GM21526 (cell line): ENCODE data around the gene ANKRD18B.
"Not testable (repeated sequence)": the region's sequence is repeated elsewhere in the genome, so short reads cannot be mapped to it uniquely, and the experiment has no call there.

Experiments used
- ATAC-seq: cut with Tn5 transposase; IDR thresholded peaks from one replicate; pipeline ENCODE4 v1.9.1; 2021; ENCODE audit warnings: moderate library complexity; ENCODE audit not compliant: unreplicated experiment, low FRiP score

The ANKRD18B gene

GRCh38 chr9:33528069-33528468 lies 4.0 kb downstream of the ANKRD18B start:
- ATAC-seq = not testable (repeated sequence)

- ATAC-seq = not testable (repeated sequence)
Measured at GRCh38 chr9:33533958-33534357, 9.9 kb downstream of the ANKRD18B start.

GRCh38 chr9:33535541-33535940 lies 11.5 kb downstream of the ANKRD18B start:
- ATAC-seq = no peak

GRCh38 chr9:33543463-33543862 lies 19.4 kb downstream of the ANKRD18B start:
- not testable (repeated sequence) for ATAC-seq

- not testable (repeated sequence) for ATAC-seq
Measured at GRCh38 chr9:33545715-33546114, 21.7 kb downstream of the ANKRD18B start.

DNA sequence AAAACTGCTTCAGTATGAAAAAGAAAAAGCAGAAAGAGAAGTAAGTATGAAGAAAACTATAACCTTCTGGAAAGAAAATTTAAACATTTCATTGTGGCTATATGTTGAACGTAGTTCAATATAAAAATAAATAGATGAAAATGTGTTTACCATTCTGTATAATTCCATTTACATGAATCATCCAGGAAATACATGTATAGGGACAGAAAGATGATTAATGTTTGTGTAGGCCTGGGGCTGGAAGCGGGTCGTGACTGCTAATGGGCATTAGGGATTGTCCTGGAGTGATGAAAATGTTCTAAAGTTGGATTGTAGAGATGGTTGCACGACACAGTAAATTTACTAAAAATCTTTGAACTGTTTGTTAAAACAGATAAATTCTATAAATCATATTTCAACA lies 24.8 kb downstream of the ANKRD18B start:
- not testable (repeated sequence) for ATAC-seq

DNA sequence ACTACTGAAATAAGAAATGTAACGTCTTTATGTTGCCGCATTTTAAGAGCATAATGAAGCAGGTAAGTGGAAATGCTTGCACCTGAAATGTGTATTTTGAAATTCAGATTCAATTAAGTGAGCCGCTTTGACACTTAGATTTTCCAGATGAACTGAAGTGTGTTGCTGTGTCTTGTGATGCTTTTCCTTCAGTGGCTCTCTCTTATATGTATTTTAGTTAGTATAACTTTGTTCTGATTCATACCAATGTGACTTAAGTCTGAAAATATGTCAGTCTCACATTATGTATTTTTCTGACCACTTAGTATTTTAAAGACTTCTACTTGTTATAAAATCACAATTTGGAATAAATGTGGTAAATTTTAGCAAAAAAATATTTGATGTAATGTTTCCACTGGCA lies 25.4 kb downstream of the ANKRD18B start:
- not testable (repeated sequence) for ATAC-seq

- ATAC-seq = not testable (repeated sequence)
Measured at GRCh38 chr9:33551183-33551582, 27.1 kb downstream of the ANKRD18B start.

DNA sequence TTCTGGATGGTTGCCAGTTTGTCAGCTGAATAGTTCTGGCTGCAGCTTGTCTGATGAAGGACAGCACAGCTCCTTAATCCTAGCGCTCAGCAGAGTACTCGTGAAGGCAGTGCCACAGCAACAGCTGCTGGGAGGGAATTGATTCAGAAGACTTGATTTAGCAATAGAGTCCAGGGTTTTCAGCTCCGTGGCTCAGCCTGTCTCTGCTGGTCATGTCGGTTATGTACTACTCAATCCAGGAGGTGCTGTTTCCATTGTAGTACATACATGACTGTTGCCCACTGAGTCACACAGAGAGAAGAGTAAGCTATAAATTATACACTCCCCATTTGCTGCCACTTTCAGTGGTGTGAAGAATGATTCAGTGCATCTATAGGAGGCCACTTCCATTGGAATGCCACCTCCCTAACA lies 28.3 kb downstream of the ANKRD18B start:
- not testable (repeated sequence) for ATAC-seq

GRCh38 chr9:33560217-33560616 lies 36.2 kb downstream of the ANKRD18B start:
- ATAC-seq = not testable (repeated sequence)

- ATAC-seq = not testable (repeated sequence)
Measured at GRCh38 chr9:33562196-33562595, 38.1 kb downstream of the ANKRD18B start.

DNA sequence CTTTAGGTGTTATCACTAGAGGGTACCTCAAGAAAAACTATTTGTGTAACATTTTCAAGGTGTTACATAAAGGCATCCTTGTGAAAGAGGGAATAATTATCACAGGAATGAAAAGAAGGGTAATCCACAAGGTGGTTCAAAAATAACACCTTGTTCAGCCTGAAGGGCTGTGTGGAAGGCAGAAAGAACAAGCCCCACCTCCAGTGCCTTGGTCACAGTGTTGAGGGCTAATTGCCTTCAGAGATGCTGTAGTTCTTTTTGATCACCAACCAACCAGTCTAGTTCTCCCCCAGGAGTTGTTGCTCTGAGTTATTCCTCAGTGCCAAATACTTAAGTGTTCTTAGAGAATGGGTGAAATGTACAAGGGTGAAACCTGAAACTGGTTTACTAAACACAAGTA lies 43.7 kb downstream of the ANKRD18B start:
- ATAC-seq = not testable (repeated sequence)

GRCh38 chr9:33577786-33578185 lies 53.7 kb downstream of the ANKRD18B start:
- ATAC-seq = not testable (repeated sequence)

GRCh38 chr9:33579996-33580395 lies 55.9 kb downstream of the ANKRD18B start:
- not testable (repeated sequence) for ATAC-seq

DNA sequence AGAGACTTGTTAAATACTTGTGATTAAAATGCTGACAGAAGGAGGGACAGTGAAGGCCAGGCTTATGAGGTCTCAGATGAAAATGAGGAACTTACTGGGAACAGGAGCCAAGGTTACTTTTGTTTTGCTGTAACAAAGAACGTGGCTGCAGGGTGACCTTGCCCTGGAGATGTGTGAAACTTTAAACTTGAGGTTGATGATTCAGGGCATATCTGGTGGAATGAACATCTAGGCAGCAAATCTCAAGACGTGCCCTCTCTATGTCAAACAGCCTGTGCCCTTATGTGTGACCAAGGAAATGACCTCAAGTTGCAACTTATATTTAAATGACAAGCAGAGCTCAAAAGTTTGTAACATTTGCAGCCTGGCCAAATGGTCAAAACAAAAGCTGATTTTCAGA lies 58.6 kb downstream of the ANKRD18B start:
- not testable (repeated sequence) for ATAC-seq

- not testable (repeated sequence) for ATAC-seq
Measured at GRCh38 chr9:33586128-33586527, 62.1 kb downstream of the ANKRD18B start.

DNA sequence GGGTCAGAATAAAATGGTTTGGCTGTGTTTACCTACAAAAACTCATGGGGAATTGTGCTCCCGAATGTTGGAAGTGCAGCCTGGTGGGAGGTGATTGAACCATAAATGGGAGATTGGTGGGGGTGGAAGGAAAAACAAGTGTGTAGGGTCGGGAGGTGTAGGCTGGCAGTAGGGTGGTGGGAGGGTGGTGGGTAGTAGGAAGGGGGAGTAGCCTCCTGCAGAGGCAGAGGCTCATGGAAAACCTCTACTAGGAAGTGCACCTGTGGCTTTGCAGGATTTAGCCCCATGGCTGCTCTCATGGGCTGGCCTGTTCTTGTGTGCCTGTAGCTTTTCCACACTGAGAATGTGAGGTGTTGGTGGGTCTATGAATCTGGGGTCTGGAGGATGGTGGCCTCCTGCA lies 63.7 kb downstream of the ANKRD18B start:
- ATAC-seq = not testable (repeated sequence)

GRCh38 chr9:33588876-33589275 lies 64.8 kb downstream of the ANKRD18B start:
- ATAC-seq = not testable (repeated sequence)

DNA sequence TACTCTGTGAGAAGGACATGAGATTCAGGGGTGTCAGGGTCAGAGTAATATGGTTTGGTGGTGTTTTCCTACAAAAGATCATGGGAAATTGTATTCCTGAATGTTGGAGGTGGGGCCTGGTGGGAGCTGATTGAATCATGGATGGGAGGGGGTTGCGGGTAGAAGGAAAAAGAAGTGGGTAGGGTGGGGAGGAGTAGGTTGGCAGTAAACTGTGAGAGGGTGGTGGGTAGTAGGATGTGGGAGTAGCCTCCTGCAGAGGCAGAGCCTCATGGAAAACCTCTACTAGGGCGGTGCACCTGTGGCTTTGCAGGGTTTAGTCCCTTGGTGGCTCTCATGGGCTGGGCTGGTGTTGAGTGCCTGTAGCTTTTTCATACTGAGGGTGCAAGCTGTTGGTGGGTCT lies 66.8 kb downstream of the ANKRD18B start:
- not testable (repeated sequence) for ATAC-seq

DNA sequence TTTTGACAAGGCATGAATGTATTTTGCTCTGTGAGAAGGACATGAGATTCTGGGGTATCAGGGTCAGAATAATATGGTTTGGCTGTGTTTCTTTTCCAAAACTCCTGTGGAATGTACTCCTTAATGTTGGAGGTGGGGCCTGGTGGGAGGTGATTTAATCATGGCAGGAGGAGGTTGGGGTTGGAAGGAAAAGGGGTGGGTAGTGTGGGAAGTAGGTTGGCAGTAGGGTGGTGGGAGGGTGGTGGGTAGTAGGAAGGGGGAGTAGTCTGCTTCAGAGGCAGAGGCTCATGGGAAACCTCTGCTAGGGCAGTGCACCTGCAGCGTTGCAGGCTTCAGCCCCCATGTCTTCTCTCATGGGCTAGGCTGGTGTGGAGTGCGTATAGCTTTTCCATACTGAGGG lies 72.9 kb downstream of the ANKRD18B start:
- not testable (repeated sequence) for ATAC-seq

GRCh38 chr9:33597386-33597785 lies 73.3 kb downstream of the ANKRD18B start:
- not testable (repeated sequence) for ATAC-seq

GRCh38 chr9:33598796-33599379 lies 74.8 kb downstream of the ANKRD18B start:
- ATAC-seq = not testable (repeated sequence)

- not testable (repeated sequence) for ATAC-seq
Measured at GRCh38 chr9:33600911-33601310, 76.9 kb downstream of the ANKRD18B start.
